H9 (cell line): Measurements from ENCODE around the gene SPDYE6. TPM values are rescaled to one million over a fixed set of nuclear protein-coding genes. Genes with fewer than 3 reads are reported as not detected.
"Not testable (repeated sequence)": the region's sequence is repeated elsewhere in the genome, so short reads cannot be mapped to it uniquely, and the experiment has no call there.

Experiments used
- DNase-seq: peaks from one replicate; pipeline ENCODE4 v3.0.0-alpha.2; 2017
- H2AFZ ChIP-seq: one replicate; pipeline ENCODE4 v1.6.1; 2013; ENCODE audit warnings: mild to moderate bottlenecking, low read length, control low read depth, moderate library complexity
- H2AK5ac ChIP-seq: 2 replicates; pipeline ENCODE4 v1.6.1; 2013; ENCODE audit warnings: low read length, control low read depth, mixed read lengths; ENCODE audit not compliant: insufficient read length
- H2BK120ac ChIP-seq: one replicate; pipeline ENCODE4 v1.6.1; 2013; ENCODE audit warnings: low read depth, mild to moderate bottlenecking, low read length, control low read depth, inconsistent platforms; ENCODE audit not compliant: poor library complexity, severe bottlenecking
- H2BK12ac ChIP-seq: 2 replicates; pipeline ENCODE4 v1.6.1; 2013; ENCODE audit warnings: low read length, control low read depth, mixed read lengths, low read depth; ENCODE audit not compliant: insufficient read length
- H2BK15ac ChIP-seq: 2 replicates; pipeline ENCODE4 v1.6.1; 2013; ENCODE audit warnings: low read depth, low read length, control low read depth
- H2BK20ac ChIP-seq: one replicate; pipeline ENCODE4 v1.6.1; 2013; ENCODE audit warnings: low read depth, mild to moderate bottlenecking, low read length, control low read depth, inconsistent platforms; ENCODE audit not compliant: poor library complexity, severe bottlenecking
- H2BK5ac ChIP-seq: 2 replicates; pipeline ENCODE4 v1.6.1; 2013; ENCODE audit warnings: low read length, control low read depth, mixed read lengths; ENCODE audit not compliant: insufficient read length
- H3K14ac ChIP-seq: 2 replicates; pipeline ENCODE4 v1.6.1; 2013; ENCODE audit warnings: low read length, control low read depth; ENCODE audit not compliant: insufficient read depth
- H3K18ac ChIP-seq: 2 replicates; pipeline ENCODE4 v1.6.1; 2013; ENCODE audit warnings: low read depth, mild to moderate bottlenecking, mixed read lengths, low read length, control low read depth; ENCODE audit not compliant: insufficient read length
- H3K23ac ChIP-seq: 2 replicates; pipeline ENCODE4 v1.6.1; 2013; ENCODE audit warnings: low read length, control low read depth, mixed read lengths, low read depth; ENCODE audit not compliant: insufficient read length
- H3K23me2 ChIP-seq: 2 replicates; pipeline ENCODE4 v1.6.1; 2013; ENCODE audit warnings: low read depth, mild to moderate bottlenecking, mixed read lengths, low read length, control low read depth; ENCODE audit not compliant: insufficient read length, poor library complexity, severe bottlenecking
- H3K27ac ChIP-seq: 2 replicates; pipeline ENCODE4 v1.5.1; 2013; ENCODE audit warnings: low read length, control low read depth, mixed read lengths, low read depth; ENCODE audit not compliant: insufficient read length
- H3K27me3 ChIP-seq: 2 replicates; pipeline ENCODE4 v1.6.1; 2013; ENCODE audit warnings: low read length, control low read depth, inconsistent platforms; ENCODE audit not compliant: insufficient read depth
- H3K4ac ChIP-seq: 2 replicates; pipeline ENCODE4 v1.6.1; 2013; ENCODE audit warnings: low read depth, mild to moderate bottlenecking, control low read depth, inconsistent platforms, low read length, moderate library complexity
- H3K4me1 ChIP-seq: 2 replicates; pipeline ENCODE4 v1.6.1; 2013; ENCODE audit warnings: low read length, control low read depth, inconsistent platforms; ENCODE audit not compliant: insufficient read depth
- H3K4me2 ChIP-seq: 2 replicates; pipeline ENCODE4 v1.6.1; 2013; ENCODE audit warnings: low read length, control low read depth, mixed read lengths; ENCODE audit not compliant: insufficient read length, insufficient read depth
- H3K56ac ChIP-seq: 2 replicates; pipeline ENCODE4 v1.6.1; 2013; ENCODE audit warnings: low read depth, mild to moderate bottlenecking, mixed read lengths, low read length, control low read depth; ENCODE audit not compliant: insufficient read length
- H3K79me1 ChIP-seq: 2 replicates; pipeline ENCODE4 v1.6.1; 2013; ENCODE audit warnings: low read depth, mild to moderate bottlenecking, moderate library complexity, low read length, control low read depth, inconsistent platforms; ENCODE audit not compliant: insufficient read depth, poor library complexity, severe bottlenecking
- H3K79me2 ChIP-seq: 2 replicates; pipeline ENCODE4 v1.6.1; 2013; ENCODE audit warnings: low read length, control low read depth, inconsistent platforms; ENCODE audit not compliant: insufficient read depth
- H3K9ac ChIP-seq: 2 replicates; pipeline ENCODE4 v1.6.1; 2013; ENCODE audit warnings: low read length, control low read depth, mixed read lengths; ENCODE audit not compliant: insufficient read length; ENCODE audit errors: extremely low read depth
- H3K9me3 ChIP-seq: one replicate; pipeline ENCODE4 v1.6.1; 2013; ENCODE audit warnings: low read depth, low read length, inconsistent platforms; ENCODE audit not compliant: control insufficient read depth
- H3T11ph ChIP-seq: one replicate; pipeline ENCODE4 v1.6.1; 2013; ENCODE audit warnings: mild to moderate bottlenecking, low read length, control low read depth, inconsistent platforms
- H4K20me1 ChIP-seq: one replicate; pipeline ENCODE4 v1.6.1; 2013; ENCODE audit not compliant: control insufficient read depth, insufficient read length, insufficient read depth
- H4K5ac ChIP-seq: 2 replicates; pipeline ENCODE4 v1.6.1; 2013; ENCODE audit warnings: low read depth, mild to moderate bottlenecking, mixed read lengths, low read length, control low read depth; ENCODE audit not compliant: insufficient read length
- H4K8ac ChIP-seq: replicated peaks from 2 replicates; pipeline ENCODE4 v1.6.1; 2013; ENCODE audit warnings: low read length, control low read depth, mixed read lengths, low read depth; ENCODE audit not compliant: insufficient read length
- H4K91ac ChIP-seq: 2 replicates; pipeline ENCODE4 v1.6.1; 2013; ENCODE audit warnings: low read depth, mild to moderate bottlenecking, moderate library complexity, mixed read lengths, low read length, control low read depth; ENCODE audit not compliant: insufficient read length
- H3K27ac Mint-ChIP-seq, 3 experiments: 2 replicates in 2 of 3; 3 replicates in 1 of 3; pipeline ENCODE4 v1.8.0; 2020 to 2021; ENCODE audit warnings: mixed read lengths in 3 of 3, mild to moderate bottlenecking in 1 of 3, moderate library complexity in 1 of 3
- H3K27me3 Mint-ChIP-seq: 2 replicates; pipeline ENCODE4 v1.8.0; 2021; ENCODE audit warnings: low read depth, mild to moderate bottlenecking, moderate library complexity, mixed read lengths
- H3K36me3 Mint-ChIP-seq, 3 experiments: 2 replicates in 2 of 3; 3 replicates in 1 of 3; pipeline ENCODE4 v1.8.0; 2020 to 2021; ENCODE audit warnings: low read depth in 3 of 3, mixed read lengths in 3 of 3; ENCODE audit not compliant: insufficient read depth in 1 of 3
- H3K4me1 Mint-ChIP-seq, 2 experiments: 2 replicates each; pipeline ENCODE4 v1.8.0; 2020; ENCODE audit warnings: mixed read lengths in 2 of 2
- H3K4me3 Mint-ChIP-seq, 2 experiments: 2 replicates in 1 of 2; 3 replicates in 1 of 2; pipeline ENCODE4 v1.8.0; 2020 to 2021; ENCODE audit warnings: mild to moderate bottlenecking in 2 of 2, mixed read lengths in 2 of 2, moderate library complexity in 1 of 2
- H3K9me3 Mint-ChIP-seq, 2 experiments: 2 replicates in 1 of 2; 3 replicates in 1 of 2; pipeline ENCODE4 v1.8.0; 2020; ENCODE audit warnings: mild to moderate bottlenecking in 2 of 2, mixed read lengths in 2 of 2, moderate library complexity in 1 of 2
- WGBS: extraction: QIAGEN DNeasy Blood & Tissue Kit; methylation state at CpG from one replicate; pipeline ENCODE4 v1.1.7; 2013; ENCODE audit warnings: missing lambda C conversion rate, low lambda C conversion rate, mixed read lengths; ENCODE audit not compliant: insufficient read length; ENCODE audit errors: extremely low coverage; 5-methylcytosine and 5-hydroxymethylcytosine counted together
- total RNA-seq: library from RNA; stranded (reverse); gene quantifications from 2 replicates; pipeline ENCODE4 v1.2.1, GENCODE V29; 2021

The SPDYE6 gene
- total RNA-seq, 1 experiment from 2014 or later = not detected

GRCh38 chr7:102380837-102381236, 24.6 kb upstream of the SPDYE6 start:
- not testable (repeated sequence) for H3K9me3 ChIP-seq

More at GRCh38 chr7:102380837-102381236, 24.6 kb upstream of the SPDYE6 start:
- not testable (repeated sequence) for H3K56ac ChIP-seq, H4K91ac ChIP-seq, H2BK15ac ChIP-seq, H3K23me2 ChIP-seq, H4K8ac ChIP-seq, H3K27ac ChIP-seq, H2AFZ ChIP-seq, H3K4me2 ChIP-seq, H3K4me1 ChIP-seq, H4K5ac ChIP-seq, H3K79me2 ChIP-seq, H3K9ac ChIP-seq, H3K27me3 Mint-ChIP-seq, H2BK20ac ChIP-seq, H2BK5ac ChIP-seq, H3T11ph ChIP-seq, H3K27me3 ChIP-seq, H3K4ac ChIP-seq, H3K9me3 Mint-ChIP-seq, H2AK5ac ChIP-seq, H3K18ac ChIP-seq, H3K79me1 ChIP-seq, H3K23ac ChIP-seq, H2BK12ac ChIP-seq, H4K20me1 ChIP-seq, H3K14ac ChIP-seq, H2BK120ac ChIP-seq
- peak overlapping the region; percentile 34 to 97 (median 87); a peak in 6 of 7 replicates for H3K27ac Mint-ChIP-seq
- peak; percentile 48 for DNase-seq
- peaks cover 29 to 70% (median 61%) of the 10 kb centered on the region in 3 experiments for H3K36me3 Mint-ChIP-seq
- H3K4me1 Mint-ChIP-seq = peaks cover 18 to 21% of the 10 kb centered on the region in 2 experiments
- WGBS = no CpG with 5 or more reads among the region's 8 CpGs
- peak overlapping the region; percentile 2 to 5; a peak in 2 of 5 replicates for H3K4me3 Mint-ChIP-seq
